ENCODE results near the gene FAM20C.
"Not testable (repeated sequence)": the region's sequence is repeated elsewhere in the genome, so short reads cannot be mapped to it uniquely, and the experiment has no call there.

The FAM20C gene

DNA sequence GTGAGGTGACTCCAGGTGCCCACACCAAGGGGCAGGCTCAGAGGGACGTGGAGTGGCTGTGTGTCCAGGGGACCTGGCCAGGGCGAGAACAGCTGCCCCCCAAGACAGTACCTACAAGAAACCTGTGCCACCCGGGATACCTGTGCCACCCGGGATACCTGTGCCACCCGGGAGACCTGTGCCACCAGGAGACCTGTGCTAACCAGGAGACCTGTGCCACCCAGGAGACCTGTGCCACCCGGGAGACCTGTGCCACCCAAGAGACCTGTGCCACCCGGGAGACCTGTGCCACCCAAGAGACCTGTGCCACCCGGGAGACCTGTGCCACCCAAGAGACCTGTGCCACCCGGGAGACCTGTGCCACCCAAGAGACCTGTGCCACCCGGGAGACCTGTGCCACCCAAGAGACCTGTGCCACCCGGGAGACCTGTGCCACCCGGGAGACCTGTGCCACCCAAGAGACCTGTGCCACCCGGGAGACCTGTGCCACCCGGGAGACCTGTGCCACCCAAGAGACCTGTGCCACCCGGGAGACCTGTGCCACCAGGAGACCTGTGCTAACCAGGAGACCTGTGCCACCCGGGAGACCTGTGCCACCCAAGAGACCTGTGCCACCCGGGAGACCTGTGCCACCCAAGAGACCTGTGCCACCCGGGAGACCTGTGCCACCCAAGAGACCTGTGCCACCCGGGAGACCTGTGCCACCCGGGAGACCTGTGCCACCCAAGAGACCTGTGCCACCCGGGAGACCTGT lies 50.6 kb downstream of the FAM20C start:
- H3K9ac ChIP-seq (ENCODE audit: low read length in 5 of 5); H3K27ac ChIP-seq (ENCODE audit: low read depth, low read length); H3K4me1 ChIP-seq (ENCODE audit: control insufficient read depth in 5 of 5, insufficient read depth in 5 of 5, low read length in 5 of 5); H3K4me3 ChIP-seq (ENCODE audit: low read depth in 1 of 5, low read length in 5 of 5); H3K9me3 ChIP-seq (ENCODE audit: control insufficient read depth in 5 of 5, low read length in 5 of 5); H3K27me3 ChIP-seq (ENCODE audit: control insufficient read depth in 5 of 5, insufficient read depth in 4 of 5, low read length in 5 of 5): not testable (repeated sequence)
- H3K36me3 ChIP-seq (ENCODE audit: control insufficient read depth in 5 of 5, insufficient read depth in 5 of 5, low read length in 5 of 5): peaks cover 0 to 34% (median 13%) of the 10 kb centered on the region in 5 donors

- not testable (repeated sequence) for H3K4me1 ChIP-seq (ENCODE audit: control insufficient read depth in 5 of 5, insufficient read depth in 5 of 5, low read length in 5 of 5); H3K27me3 ChIP-seq (ENCODE audit: control insufficient read depth in 5 of 5, insufficient read depth in 4 of 5, low read length in 5 of 5); H3K9ac ChIP-seq (ENCODE audit: low read length in 5 of 5); H3K9me3 ChIP-seq (ENCODE audit: control insufficient read depth in 5 of 5, low read length in 5 of 5); H3K4me3 ChIP-seq (ENCODE audit: low read depth in 1 of 5, low read length in 5 of 5); H3K27ac ChIP-seq (ENCODE audit: low read depth, low read length)
- H3K36me3 ChIP-seq (ENCODE audit: control insufficient read depth in 5 of 5, insufficient read depth in 5 of 5, low read length in 5 of 5): peaks cover 0 to 40% (median 16%) of the 10 kb centered on the region in 5 donors
Observed at GRCh38 chr7:243580-243978, 51.2 kb downstream of the FAM20C start.

DNA sequence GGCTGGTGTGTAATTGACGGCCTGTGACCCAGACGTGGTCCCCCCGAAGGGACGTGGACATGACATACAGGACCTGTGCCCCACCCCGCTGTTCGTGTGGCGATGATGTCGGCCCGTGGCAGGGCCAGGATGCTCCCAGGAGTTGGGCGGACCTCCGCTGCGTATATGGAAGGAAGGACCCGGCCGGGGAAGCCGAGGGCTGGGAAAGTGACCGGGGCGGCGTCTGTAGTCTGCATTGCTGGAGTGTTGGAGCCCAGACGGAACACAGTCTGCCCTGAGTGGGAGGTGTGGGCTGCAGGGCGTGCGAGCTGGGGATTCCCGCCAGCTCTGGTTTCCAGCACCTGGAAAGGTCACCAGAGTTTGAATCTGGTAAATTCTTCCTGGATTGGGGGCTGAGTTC lies 52.6 kb downstream of the FAM20C start:
- no peaks in the 10 kb centered on the region for H3K27me3 ChIP-seq (ENCODE audit: control insufficient read depth in 5 of 5, insufficient read depth in 4 of 5, low read length in 5 of 5)
- H3K36me3 ChIP-seq (ENCODE audit: control insufficient read depth in 5 of 5, insufficient read depth in 5 of 5, low read length in 5 of 5): peaks cover 0 to 54% (median 29%) of the 10 kb centered on the region in 5 donors
- H3K9me3 ChIP-seq (ENCODE audit: control insufficient read depth in 5 of 5, low read length in 5 of 5): no peaks in the 10 kb centered on the region
- H3K9ac ChIP-seq (ENCODE audit: low read length in 5 of 5): no peak overlapping the region
- peaks cover 0 to 8% (median 0%) of the 10 kb centered on the region in 5 donors for H3K4me1 ChIP-seq (ENCODE audit: control insufficient read depth in 5 of 5, insufficient read depth in 5 of 5, low read length in 5 of 5)
- no peak overlapping the region for H3K27ac ChIP-seq (ENCODE audit: low read depth, low read length)
- H3K4me3 ChIP-seq (ENCODE audit: low read depth in 1 of 5, low read length in 5 of 5): no peak overlapping the region

DNA sequence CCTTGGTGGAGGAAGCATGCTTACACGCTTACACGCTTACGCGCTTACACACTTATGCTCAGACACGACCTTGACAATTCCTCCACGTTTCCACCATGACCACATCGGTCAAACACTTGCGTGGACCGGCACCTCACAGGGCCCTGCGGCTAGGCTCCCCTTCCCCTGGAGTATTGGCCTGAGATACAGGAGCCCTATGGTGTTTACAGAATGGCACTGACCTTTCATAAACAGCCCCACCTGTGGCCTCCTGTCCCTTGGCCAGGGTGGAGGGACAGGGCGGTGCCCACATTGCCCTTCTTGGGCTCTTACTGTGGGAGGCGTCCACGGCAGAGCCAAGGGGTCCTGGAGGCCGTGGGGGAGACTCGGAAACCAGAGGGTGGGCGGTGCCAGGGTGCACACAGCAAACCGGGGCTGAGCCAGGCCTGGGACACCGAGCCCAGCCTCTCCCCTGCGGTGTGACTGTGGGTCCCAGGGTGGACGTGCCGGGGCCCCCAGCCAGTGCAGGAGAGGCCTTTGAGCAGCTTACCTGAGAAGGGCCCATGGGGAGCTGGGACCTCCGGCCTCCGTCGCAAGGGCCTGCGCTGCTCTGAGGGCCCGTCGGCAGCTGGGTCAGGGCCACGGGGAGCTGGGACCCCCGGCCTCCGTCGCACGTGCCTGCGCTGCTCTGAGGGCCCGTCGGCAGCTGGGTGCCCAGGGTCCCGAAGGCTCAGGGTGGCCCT lies 53.4 kb downstream of the FAM20C start:
- Histone ChIP-seq H3K4me1 (ENCODE audit: control insufficient read depth in 5 of 5, insufficient read depth in 5 of 5, low read length in 5 of 5) (peaks cover 0 to 8% (median 0%) of the 10 kb centered on the region in 5 donors), H3K9me3 (ENCODE audit: control insufficient read depth in 5 of 5, low read length in 5 of 5) (no peaks in the 10 kb centered on the region), H3K9ac (ENCODE audit: low read length in 5 of 5) (no peak overlapping the region), H3K27ac (ENCODE audit: low read depth, low read length) (no peak overlapping the region), H3K36me3 (ENCODE audit: control insufficient read depth in 5 of 5, insufficient read depth in 5 of 5, low read length in 5 of 5) (peaks cover 0 to 62% (median 36%) of the 10 kb centered on the region in 5 donors), H3K4me3 (ENCODE audit: low read depth in 1 of 5, low read length in 5 of 5) (no peak overlapping the region), H3K27me3 (ENCODE audit: control insufficient read depth in 5 of 5, insufficient read depth in 4 of 5, low read length in 5 of 5) (no peaks in the 10 kb centered on the region)

- Histone ChIP-seq H3K27ac (ENCODE audit: low read depth, low read length) (no peak overlapping the region), H3K36me3 (ENCODE audit: control insufficient read depth in 5 of 5, insufficient read depth in 5 of 5, low read length in 5 of 5) (peaks cover 0 to 69% (median 43%) of the 10 kb centered on the region in 5 donors), H3K4me3 (ENCODE audit: low read depth in 1 of 5, low read length in 5 of 5) (no peak overlapping the region), H3K4me1 (ENCODE audit: control insufficient read depth in 5 of 5, insufficient read depth in 5 of 5, low read length in 5 of 5) (peaks cover 0 to under 1% (median 0%) of the 10 kb centered on the region in 5 donors), H3K9me3 (ENCODE audit: control insufficient read depth in 5 of 5, low read length in 5 of 5) (no peaks in the 10 kb centered on the region), H3K9ac (ENCODE audit: low read length in 5 of 5) (no peak overlapping the region), H3K27me3 (ENCODE audit: control insufficient read depth in 5 of 5, insufficient read depth in 4 of 5, low read length in 5 of 5) (no peaks in the 10 kb centered on the region)
Observed at GRCh38 chr7:246451-246850, 54.1 kb downstream of the FAM20C start.

- H3K9me3 ChIP-seq (ENCODE audit: control insufficient read depth in 5 of 5, low read length in 5 of 5): no peaks in the 10 kb centered on the region
- no peak overlapping the region for H3K27ac ChIP-seq (ENCODE audit: low read depth, low read length)
- no peak overlapping the region for H3K9ac ChIP-seq (ENCODE audit: low read length in 5 of 5)
- peaks cover 0 to 76% (median 50%) of the 10 kb centered on the region in 5 donors for H3K36me3 ChIP-seq (ENCODE audit: control insufficient read depth in 5 of 5, insufficient read depth in 5 of 5, low read length in 5 of 5)
- no peaks in the 10 kb centered on the region for H3K27me3 ChIP-seq (ENCODE audit: control insufficient read depth in 5 of 5, insufficient read depth in 4 of 5, low read length in 5 of 5)
- no peak overlapping the region for H3K4me3 ChIP-seq (ENCODE audit: low read depth in 1 of 5, low read length in 5 of 5)
- no peaks in the 10 kb centered on the region for H3K4me1 ChIP-seq (ENCODE audit: control insufficient read depth in 5 of 5, insufficient read depth in 5 of 5, low read length in 5 of 5)
Observed at GRCh38 chr7:247181-247580, 54.8 kb downstream of the FAM20C start.

GRCh38 chr7:247636-248035 lies 55.3 kb downstream of the FAM20C start:
- Histone ChIP-seq H3K4me1 (ENCODE audit: control insufficient read depth in 5 of 5, insufficient read depth in 5 of 5, low read length in 5 of 5) (no peaks in the 10 kb centered on the region), H3K36me3 (ENCODE audit: control insufficient read depth in 5 of 5, insufficient read depth in 5 of 5, low read length in 5 of 5) (peaks cover 0 to 77% (median 55%) of the 10 kb centered on the region in 5 donors), H3K4me3 (ENCODE audit: low read depth in 1 of 5, low read length in 5 of 5) (no peak overlapping the region), H3K9ac (ENCODE audit: low read length in 5 of 5) (no peak overlapping the region), H3K27ac (ENCODE audit: low read depth, low read length) (no peak overlapping the region), H3K27me3 (ENCODE audit: control insufficient read depth in 5 of 5, insufficient read depth in 4 of 5, low read length in 5 of 5) (no peaks in the 10 kb centered on the region), H3K9me3 (ENCODE audit: control insufficient read depth in 5 of 5, low read length in 5 of 5) (no peaks in the 10 kb centered on the region)

DNA sequence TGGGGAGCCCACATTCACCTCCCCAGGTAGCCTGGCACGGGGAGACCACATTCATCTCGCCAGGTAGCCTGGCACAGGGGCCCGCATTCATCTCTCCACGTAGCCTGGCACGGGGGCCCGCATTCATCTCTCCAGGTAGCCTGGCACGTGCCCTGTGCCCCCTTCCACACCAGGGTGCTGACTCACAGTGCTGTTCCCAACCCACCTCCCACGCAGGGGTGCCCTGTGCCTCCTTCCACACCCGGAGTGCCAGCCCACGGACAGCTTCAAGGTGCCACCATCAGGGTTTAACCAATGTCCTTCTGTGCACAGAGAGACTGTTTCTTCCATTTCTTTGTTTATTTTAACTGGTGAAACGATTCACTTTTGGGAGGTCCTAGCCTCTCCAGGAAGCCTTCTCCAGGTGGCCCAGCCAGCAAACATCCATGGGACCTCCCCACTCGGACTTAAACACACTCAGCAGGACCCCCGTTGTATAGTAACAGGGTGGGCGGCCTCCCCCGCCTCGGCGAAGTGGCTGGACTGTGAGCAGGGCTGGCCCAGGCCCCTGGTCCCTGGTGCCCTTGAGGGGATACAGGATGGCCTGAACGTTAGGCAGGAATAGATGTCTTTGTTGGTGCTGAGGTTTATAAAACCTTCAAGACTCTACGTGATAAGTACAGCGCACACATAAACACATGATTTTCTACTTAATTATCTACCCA lies 56.5 kb downstream of the FAM20C start:
- Histone ChIP-seq H3K9me3 (ENCODE audit: control insufficient read depth in 5 of 5, low read length in 5 of 5) (no peaks in the 10 kb centered on the region), H3K36me3 (ENCODE audit: control insufficient read depth in 5 of 5, insufficient read depth in 5 of 5, low read length in 5 of 5) (peaks cover 0 to 86% (median 62%) of the 10 kb centered on the region in 5 donors), H3K4me1 (ENCODE audit: control insufficient read depth in 5 of 5, insufficient read depth in 5 of 5, low read length in 5 of 5) (no peaks in the 10 kb centered on the region), H3K4me3 (ENCODE audit: low read depth in 1 of 5, low read length in 5 of 5) (no peak overlapping the region), H3K9ac (ENCODE audit: low read length in 5 of 5) (no peak overlapping the region), H3K27me3 (ENCODE audit: control insufficient read depth in 5 of 5, insufficient read depth in 4 of 5, low read length in 5 of 5) (no peaks in the 10 kb centered on the region), H3K27ac (ENCODE audit: low read depth, low read length) (no peak overlapping the region)

DNA sequence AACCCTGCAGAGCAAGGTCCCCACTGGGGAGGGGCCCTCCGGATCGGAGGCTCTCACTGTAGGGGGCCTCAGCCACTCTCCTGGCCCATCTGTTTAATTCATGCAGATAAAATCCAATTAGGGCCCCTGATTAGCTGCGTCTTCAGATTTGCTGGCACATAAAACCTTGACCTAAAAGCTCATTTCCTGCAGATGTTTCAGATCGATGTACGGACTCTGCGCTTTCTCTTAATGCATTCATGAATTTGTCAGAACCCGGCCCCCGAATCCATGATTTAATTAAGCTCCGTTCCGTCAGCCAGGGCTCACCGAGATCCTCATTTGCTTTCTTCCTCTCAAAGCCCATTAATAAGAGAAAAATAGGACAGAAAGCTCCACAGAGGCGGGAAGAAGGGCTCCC lies 57.6 kb downstream of the FAM20C start:
- H3K27me3 ChIP-seq (ENCODE audit: control insufficient read depth in 5 of 5, insufficient read depth in 4 of 5, low read length in 5 of 5): no peaks in the 10 kb centered on the region
- peaks cover 0 to 91% (median 62%) of the 10 kb centered on the region in 5 donors for H3K36me3 ChIP-seq (ENCODE audit: control insufficient read depth in 5 of 5, insufficient read depth in 5 of 5, low read length in 5 of 5)

GRCh38 chr7:250523-250922 lies 58.2 kb downstream of the FAM20C start:
- no peak overlapping the region for H3K9ac ChIP-seq (ENCODE audit: low read length in 5 of 5)
- peaks cover 0 to 93% (median 64%) of the 10 kb centered on the region in 5 donors for H3K36me3 ChIP-seq (ENCODE audit: control insufficient read depth in 5 of 5, insufficient read depth in 5 of 5, low read length in 5 of 5)
- no peaks in the 10 kb centered on the region for H3K9me3 ChIP-seq (ENCODE audit: control insufficient read depth in 5 of 5, low read length in 5 of 5)
- no peak overlapping the region for H3K27ac ChIP-seq (ENCODE audit: low read depth, low read length)
- H3K4me3 ChIP-seq (ENCODE audit: low read depth in 1 of 5, low read length in 5 of 5): no peak overlapping the region
- H3K27me3 ChIP-seq (ENCODE audit: control insufficient read depth in 5 of 5, insufficient read depth in 4 of 5, low read length in 5 of 5): no peaks in the 10 kb centered on the region
- no peaks in the 10 kb centered on the region for H3K4me1 ChIP-seq (ENCODE audit: control insufficient read depth in 5 of 5, insufficient read depth in 5 of 5, low read length in 5 of 5)

More for the DNA sequence above, 57.6 kb downstream of the FAM20C start:
- no peak overlapping the region for H3K27ac ChIP-seq (ENCODE audit: low read depth, low read length)
- H3K4me1 ChIP-seq (ENCODE audit: control insufficient read depth in 5 of 5, insufficient read depth in 5 of 5, low read length in 5 of 5): no peaks in the 10 kb centered on the region
- no peak overlapping the region for H3K4me3 ChIP-seq (ENCODE audit: low read depth in 1 of 5, low read length in 5 of 5)
- H3K9me3 ChIP-seq (ENCODE audit: control insufficient read depth in 5 of 5, low read length in 5 of 5): no peaks in the 10 kb centered on the region
- H3K9ac ChIP-seq (ENCODE audit: low read length in 5 of 5): no peak overlapping the region
